HG03045 (cell line): ENCODE measurements around the gene SIK3.

Experiments used
- ATAC-seq: cut with Tn5 transposase; IDR thresholded peaks from one replicate; pipeline ENCODE4 v1.9.1; 2021; ENCODE audit warnings: mild to moderate bottlenecking, moderate library complexity; ENCODE audit not compliant: unreplicated experiment

The SIK3 gene

DNA sequence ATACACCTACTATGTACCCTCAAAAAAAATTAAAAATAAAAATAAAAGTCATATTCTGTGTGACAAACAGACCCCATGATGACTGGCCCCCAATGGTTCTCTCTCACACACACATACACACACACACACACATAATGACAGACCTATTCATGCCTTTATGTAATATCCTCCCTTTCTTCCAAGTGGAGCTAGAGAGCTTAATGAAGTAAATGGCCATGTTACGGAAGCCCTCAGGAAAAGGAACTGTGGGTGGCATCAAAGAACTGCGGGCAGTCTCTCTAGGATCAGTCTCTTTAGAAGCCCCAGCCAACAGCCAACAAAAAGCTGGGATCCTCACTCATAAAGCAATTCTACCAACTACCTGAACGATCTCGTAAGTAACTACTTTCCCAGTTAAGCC lies 125.5 kb downstream of the SIK3 start:
- no peak for ATAC-seq

DNA sequence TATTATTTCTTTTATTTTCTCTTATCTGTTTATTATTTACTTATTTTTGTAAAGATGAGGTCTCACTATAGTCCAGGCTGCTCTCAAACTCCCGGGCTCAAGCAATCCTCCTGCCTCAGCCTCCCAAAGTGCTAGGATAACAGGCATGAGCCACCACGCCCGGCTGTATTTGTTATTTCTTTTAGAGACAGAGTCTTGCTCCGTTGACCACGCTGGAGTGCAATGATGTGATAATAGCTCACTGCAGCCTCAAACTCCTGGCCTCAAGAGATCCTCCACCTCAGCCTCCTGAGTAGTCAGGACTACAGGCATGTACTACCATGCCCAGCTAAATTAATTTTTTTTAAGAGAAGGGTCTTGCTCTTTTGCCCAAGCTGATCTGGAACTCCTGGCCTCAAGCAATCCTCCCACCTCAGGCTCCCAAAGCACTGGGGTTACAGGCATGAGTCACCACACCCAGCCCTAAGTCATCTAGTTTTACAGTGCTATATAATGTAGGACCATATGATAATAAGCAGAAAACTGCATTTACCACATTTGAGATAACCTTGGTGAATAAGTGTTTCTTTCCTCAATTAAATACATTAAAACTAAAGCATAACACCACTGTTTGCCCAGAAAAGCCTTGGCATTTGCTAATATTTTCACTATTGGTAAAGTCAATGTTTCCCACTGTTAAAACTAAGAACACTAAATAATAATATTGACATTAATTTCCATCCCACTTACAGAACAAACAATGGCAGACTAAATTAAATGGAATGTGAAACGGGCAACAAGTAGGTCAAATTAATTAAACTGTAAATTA lies 127.5 kb downstream of the SIK3 start:
- no peak for ATAC-seq

DNA sequence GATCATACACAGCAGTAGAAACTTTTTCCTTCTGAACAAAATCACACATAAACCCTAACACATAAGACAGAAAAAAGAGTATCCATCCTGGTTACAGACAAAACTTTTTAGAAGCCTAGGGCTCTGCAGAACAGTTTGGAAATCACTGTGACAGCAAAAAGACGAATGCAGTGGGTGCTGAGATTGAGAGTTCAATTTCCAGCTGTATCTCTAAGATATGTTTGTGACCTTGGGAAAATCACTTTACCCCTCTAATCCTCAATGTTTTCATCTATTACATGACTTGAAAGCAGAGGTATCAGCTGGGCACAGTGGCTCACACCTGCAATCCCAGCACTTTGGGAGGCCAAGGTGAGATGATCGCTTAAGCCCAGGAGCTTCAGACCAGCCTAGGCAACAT lies 128.5 kb downstream of the SIK3 start:
- no peak for ATAC-seq

- ATAC-seq, result no peak
These were observed 134.0 kb downstream of the SIK3 start for GRCh38 chr11:116964269-116964668.

DNA sequence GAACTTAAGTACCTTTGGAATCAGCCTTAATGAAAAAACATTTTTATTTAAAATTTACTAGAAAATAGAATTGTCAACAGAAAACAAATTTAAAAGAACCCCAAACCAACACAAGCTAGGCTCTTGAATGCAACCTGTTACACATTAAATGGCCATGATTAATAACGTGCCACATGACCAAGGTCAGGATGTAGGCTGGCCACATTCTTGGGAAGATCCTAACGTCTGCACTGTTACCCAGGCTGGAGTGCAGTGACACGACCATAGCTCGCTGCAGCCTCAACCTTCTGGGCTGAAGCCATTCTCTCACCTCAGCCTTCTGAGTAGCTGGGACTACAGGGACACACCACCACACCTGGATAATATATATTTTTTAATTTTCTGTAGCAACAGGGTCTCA lies 134.4 kb downstream of the SIK3 start:
- no peak for ATAC-seq

GRCh38 chr11:116962108-116962507 lies 136.1 kb downstream of the SIK3 start:
- no peak for ATAC-seq

- no peak for ATAC-seq
These were observed 137.3 kb downstream of the SIK3 start for GRCh38 chr11:116960930-116961329.

DNA sequence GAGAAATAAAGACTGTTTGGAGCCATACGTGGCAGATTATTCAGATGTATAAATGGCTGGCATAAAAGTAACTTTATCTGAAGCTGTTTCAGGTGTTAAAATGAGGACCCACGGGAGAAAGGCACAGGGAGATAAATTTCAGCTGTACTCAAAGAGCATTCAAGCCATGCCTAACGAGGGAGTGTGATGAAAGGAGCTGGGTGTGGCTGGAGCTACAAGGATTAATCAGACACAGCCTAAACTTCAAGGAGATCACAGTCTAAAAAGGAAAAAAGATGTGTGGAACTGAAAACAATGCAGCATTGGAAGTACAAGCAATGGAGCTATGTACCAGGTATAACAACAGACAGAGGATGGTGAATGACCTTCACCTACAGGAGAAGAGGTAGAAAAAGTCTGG lies 140.0 kb downstream of the SIK3 start:
- ATAC-seq, result no peak

DNA sequence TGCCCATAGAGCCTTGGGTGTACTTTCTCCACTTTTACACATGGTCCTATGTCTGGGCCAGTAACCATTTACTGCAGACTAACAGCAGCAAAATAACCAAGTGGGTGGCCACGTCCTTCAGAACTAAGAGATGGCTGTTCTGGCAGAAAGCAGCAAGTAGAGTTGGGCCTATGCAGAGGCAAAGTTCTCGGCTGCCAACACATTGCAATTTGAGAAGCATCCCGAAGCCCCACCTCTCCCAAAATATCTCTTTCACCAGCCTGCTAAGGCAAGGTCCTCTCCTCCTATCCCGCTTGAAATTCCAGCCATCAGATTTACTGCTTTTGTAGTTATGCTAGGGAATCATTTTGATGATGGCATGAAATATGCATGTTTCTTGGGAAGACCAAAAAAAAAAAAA lies 142.3 kb downstream of the SIK3 start:
- no peak for ATAC-seq

DNA sequence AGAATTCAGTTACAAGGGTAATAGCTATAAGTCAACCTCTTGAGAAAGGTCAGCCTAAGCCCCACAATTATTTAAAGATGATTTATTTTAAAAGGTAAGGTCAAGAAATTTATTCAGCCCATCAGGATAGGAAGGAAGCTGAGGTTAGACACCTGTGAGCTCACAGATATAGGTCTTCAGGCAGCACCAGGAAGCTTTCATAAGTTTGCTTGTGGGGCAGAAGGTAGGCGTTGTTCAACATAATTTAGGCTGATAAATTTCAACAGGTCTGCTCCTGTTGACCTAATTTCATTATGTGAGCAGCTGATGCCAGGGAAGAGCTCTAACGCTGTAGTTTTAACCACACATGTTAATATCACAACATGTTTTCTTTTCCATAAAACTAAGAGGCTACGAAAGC lies 142.7 kb downstream of the SIK3 start:
- ATAC-seq, result no peak

DNA sequence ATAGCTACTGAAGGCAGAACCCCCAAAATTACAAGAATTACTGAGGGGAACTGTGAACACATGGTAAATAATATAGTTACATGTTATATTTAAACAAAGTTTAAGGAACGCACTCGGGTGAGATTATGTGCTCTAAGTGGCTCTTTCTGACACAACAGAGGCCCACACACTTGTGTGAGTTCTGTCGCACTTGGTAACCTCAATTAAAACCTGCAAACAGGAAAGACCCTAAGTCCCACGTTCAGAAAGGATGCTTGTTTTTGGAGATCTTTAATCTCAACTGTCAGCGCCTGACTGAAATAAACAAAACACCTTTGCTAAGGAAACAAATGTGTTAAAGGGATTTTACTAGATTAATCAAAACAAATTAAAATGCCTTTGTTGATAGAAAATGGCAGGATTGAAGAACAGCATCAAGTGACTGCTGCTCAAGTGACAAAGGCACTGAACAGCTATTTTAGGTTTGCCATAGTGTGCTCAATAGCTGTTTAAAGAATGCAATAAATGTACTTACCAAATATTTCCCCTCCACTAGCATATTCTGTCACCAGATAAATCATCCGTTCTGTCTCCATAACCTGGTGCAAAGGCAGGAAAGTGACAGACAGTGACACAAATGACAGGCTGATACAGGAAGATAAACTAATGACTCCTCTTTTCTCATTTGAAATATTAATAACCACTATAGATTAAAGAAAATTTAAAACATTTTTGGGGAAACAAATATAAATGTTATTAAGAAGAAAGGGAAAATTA lies 144.5 kb downstream of the SIK3 start:
- ATAC-seq, result no peak

GRCh38 chr11:116951762-116952161 lies 146.5 kb downstream of the SIK3 start:
- ATAC-seq, result no peak

DNA sequence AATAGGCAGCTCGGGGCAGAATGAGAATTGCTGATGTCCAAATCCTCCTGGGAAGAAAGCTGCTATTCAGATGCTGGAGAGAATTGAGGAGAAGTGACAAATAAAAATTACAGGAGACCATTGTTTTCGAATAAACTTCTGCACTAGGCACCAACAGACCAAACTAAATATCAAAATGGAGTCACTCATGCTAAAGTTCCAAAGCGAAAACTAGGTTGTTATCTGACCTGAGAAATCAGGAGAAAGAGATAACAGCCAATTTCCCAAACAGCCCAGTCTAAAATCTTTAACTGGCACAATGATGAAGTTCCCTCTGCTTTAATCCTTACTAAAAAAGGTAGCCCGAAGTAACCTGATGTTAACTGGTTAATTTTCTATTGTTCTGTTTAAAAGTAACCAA lies 148.0 kb downstream of the SIK3 start:
- ATAC-seq, result no peak

- no peak for ATAC-seq
These were observed 149.8 kb downstream of the SIK3 start for GRCh38 chr11:116948391-116948790.

DNA sequence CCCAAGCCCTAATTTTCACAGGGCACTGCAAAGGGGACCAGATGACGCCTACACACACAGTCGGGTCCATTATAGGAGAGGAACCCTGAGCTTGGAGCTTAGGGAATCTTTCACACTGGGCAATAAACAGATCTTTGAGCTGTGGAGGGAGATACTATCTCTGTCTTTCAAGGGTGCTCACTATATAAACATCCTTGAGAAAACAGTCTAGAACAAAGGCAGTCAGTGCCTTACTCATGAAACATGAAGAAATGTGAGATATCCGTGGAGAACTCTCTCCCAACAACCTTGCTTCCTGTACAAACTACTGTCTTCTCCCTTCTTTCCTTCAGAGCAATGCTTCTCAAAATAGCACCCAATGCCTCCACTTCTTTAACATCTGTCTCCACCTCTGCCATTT lies 151.8 kb downstream of the SIK3 start:
- no peak for ATAC-seq

- ATAC-seq, result no peak
These were observed 158.7 kb downstream of the SIK3 start for GRCh38 chr11:116939499-116939898.

GRCh38 chr11:116938471-116939070 lies 159.7 kb downstream of the SIK3 start:
- ATAC-seq, result no peak

- ATAC-seq, result no peak
These were observed 161.3 kb downstream of the SIK3 start for GRCh38 chr11:116936754-116937446.

DNA sequence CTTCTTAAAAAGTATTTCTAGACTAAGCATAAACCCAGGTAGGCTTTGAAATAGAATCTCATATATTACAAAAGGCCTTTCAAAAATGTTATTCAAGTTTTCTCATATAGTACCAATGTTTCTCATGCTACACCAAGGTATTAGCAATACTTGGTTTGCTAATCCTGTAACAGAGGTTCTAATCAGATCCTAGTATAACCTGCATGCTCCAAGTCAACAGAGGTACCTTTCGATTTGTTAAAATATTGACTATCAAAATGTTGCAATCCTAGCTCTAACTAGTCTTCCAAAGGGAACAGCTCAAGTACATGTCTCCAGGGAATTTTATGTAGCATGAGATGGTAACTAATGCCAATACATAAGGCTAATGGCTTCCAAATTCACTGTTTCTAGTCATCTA lies 162.7 kb downstream of the SIK3 start:
- ATAC-seq, result no peak

DNA sequence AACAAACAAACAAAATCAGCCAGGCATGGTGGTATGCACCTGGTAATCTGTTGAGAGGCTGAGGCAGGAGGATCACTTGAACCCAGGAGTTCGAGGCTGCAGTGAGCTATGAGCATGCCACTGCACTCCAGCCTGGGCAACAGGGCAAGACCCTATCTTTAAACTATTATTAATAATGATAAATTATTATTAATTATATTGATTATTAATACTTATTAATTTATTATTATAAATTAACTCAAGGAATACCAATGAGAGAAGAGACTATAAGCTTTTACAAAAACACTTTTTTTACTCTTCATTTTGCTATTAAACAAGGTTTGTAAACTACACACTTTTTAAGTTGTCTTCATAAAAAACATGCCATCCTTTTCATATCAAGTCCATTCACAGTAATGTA lies 163.1 kb downstream of the SIK3 start:
- ATAC-seq, result no peak

DNA sequence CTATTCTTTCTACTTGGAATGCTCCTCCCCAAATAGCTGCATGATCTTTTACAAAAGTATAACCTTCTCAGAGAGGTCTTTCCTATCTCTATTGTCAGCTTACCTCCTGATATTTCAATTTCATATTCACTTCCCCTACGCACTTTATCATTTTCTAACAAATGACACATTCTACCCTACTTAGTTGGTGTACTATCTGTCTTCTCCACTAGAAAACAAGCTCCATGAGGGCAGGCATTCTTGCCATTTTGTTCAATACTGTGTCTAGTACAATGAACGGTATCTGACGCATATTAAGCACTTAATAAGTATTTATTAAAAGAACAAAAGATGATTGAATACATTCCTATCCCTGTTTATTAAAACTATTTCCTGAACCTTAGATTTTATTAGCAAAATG lies 164.3 kb downstream of the SIK3 start:
- ATAC-seq, result no peak
